GDM1 (cell line): ENCODE results near the gene TRIM41.

Experiments
- DNase-seq: peaks from one replicate; lab custom pipeline; 2025; lab: John Stamatoyannopoulos, UW

The TRIM41 gene

DNA sequence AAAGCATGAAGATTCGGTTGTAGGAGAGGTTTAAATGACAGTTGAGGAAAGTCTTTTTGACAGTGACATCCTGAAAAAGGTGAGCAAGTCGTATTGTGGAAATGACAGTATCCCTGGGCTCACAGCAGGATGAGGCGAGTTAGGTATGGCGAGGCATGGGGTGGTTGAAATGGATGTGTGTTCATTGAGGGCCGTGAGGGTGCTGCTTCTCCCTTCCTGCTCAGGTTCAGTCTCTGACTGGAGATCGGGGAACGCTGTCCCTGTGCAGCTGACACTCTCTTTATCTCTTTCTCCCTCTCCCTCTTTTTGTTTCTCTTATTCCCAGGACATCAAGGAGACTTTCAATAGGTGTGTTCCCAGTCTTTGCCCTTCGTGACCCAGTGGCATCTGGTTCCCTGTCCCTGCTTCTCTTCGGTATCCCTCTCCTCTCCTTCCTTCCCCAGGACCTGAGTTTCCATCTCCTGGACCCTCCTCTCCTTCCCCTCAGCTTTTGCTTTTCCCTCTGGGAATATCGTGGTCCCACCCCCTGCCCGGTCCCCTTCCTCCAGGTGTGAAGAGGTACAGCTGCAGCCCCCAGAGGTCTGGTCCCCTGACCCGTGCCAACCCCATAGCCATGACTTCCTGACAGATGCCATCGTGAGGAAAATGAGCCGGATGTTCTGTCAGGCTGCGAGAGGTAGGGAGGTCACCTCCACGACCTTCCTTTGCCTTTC, 10.2 kb downstream of the TRIM41 start:
- no peak for DNase-seq

DNA sequence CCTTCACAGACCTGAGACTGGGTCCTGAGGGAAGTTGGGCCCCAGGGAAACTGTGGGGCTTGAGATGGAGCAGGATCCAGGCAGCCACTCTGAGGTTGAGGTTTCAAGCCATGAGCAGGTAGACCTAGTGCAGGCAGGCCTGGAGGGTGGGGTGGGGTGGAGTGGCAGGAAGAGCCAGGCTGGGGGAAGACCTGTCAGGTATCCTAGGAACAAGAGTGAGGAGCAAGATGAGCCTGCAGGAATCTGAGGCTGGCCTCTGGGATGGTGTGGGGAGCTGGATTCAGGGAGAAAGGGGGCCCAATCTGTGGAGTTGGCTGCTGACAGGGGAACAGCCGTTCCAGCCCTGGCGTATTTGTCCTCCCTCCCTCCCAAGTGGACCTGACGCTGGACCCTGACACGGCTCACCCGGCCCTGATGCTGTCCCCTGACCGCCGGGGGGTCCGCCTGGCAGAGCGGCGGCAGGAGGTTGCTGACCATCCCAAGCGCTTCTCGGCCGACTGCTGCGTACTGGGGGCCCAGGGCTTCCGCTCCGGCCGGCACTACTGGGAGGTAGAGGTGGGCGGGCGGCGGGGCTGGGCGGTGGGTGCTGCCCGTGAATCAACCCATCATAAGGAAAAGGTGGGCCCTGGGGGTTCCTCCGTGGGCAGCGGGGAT, 10.8 kb downstream of the TRIM41 start:
- DNase-seq = no peak

DNA sequence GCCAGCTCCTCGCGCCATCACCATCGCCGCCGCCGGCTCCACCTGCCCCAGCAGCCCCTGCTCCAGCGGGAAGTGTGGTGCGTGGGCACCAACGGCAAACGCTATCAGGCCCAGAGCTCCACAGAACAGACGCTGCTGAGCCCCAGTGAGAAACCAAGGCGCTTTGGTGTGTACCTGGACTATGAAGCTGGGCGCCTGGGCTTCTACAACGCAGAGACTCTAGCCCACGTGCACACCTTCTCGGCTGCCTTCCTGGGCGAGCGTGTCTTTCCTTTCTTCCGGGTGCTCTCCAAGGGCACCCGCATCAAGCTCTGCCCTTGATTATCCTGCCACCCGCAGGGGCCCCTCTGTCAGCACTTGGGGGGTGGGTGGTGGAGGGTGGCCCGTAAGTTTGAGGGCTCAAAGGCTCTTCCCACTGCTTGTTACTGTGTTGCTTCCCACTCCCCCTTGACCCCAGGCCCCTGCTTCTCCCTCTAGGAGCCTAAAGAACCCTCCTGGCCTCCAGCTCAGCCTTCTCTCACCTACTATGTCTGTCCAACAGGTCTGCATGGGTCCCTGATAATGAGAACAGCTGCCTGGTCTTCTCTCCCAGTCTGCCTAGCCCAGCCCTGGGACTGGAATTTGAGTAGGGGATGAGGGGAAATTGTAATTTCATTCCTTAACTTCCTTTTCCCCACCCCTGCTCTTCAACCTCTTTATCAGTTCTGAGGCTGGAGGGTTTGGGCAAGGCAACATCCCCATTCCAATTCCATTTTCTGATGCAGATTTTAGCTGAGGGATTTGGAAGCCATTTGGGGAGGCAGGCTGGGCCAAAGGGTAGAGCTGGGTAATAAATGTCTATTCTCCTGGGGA, 11.6 kb downstream of the TRIM41 start:
- DNase-seq = no peak

DNA sequence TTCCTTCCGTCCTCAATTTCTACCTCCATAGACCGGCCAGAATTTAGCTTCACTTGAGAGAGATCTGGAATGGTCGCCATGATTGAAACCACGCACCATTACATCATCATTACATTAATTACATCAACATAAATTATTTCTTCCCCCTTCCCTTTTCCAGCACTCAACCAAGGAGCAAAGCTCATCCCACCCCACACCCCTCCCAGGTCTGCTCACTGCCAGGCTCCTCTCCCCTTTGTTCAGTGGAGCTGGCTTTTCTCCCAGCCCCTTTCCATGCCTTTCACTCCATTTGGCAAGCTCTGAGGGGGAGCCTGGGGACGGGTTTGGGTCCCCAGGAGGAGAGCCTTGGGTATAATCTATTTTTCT, 12.2 kb downstream of the TRIM41 start:
- DNase-seq = no peak

DNA sequence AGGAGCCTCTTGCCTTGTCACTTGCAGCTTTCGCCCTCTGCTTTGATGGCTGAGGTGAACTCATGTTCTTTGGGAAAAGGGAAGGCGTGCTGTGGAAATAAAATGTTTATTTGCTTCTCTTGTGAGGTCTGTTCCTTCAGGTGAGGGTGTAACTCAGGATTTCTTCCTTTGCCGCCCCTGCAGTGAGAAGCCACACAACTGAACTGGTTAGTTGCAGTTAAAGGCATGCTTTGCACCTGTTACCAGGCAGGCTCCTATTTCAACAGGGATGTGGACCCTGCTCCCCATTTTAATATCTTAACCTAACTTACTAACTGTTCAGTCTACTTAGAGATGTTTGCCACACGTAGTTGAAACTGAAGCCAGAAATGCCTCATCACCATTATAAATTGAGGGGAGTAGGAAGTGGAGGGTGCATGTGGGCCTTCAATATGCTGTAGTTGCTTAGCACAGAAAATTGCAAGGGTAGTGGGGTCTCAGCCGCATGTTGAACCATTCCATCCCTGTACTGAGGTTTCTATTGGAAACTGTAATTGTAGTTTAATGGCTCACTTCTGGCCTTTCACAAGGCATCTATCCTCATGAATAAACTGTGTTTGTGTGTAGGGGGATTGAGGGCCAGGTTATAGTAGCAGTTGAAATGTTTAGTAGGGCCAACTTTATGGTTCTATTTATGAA, 12.7 kb downstream of the TRIM41 start:
- no peak for DNase-seq

DNA sequence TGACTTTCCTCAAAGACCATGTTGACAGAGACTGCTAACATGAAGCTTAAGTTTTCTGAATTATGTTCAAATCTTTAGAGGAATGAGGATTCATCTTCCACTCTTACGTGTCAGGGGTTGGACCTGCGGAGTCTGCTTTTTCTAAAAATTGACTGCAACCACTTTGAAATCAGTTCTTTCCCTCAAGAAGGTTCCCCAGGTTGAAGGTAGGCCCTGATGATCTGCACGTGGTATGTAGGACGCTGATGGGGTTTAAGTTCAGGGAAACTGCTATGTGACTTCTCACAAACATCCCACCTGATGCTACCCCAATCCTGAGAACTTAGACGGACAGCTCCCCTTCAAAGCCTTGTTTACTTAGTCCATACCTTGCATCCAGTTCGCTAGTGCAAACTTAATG, 13.4 kb downstream of the TRIM41 start:
- no peak for DNase-seq

DNA sequence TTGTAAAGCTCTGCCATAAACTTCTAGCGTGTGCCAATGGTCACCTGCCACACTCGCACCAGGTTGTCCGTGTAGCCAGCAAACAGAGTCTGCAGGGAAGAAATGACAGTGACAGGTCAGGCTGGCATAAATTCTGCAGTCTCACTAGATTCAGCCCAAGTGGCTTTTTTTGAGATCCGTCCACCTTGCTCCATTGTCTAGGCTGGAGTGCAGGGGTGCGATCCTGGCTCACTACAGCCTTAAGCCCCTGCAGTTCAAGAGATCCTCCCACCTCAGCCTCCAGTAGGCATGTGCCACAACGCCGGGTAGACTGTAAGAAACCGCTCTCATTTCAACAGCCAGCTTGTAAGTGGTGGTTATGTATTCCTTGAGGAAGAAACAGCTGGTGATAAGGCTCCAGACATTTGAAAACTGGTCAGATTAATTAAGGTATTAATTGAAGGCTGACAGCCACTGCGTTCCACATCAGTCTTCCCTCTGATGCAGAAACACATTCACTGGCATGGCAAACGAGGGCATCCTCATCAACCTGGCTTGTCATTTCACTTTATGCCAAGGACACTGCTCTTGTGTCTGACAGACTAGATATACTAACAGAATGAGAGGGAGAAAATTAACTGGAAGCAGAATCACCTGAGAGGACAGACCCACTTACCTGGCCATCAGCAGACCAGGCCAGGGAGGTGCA, 14.0 kb downstream of the TRIM41 start:
- DNase-seq = no peak

DNA sequence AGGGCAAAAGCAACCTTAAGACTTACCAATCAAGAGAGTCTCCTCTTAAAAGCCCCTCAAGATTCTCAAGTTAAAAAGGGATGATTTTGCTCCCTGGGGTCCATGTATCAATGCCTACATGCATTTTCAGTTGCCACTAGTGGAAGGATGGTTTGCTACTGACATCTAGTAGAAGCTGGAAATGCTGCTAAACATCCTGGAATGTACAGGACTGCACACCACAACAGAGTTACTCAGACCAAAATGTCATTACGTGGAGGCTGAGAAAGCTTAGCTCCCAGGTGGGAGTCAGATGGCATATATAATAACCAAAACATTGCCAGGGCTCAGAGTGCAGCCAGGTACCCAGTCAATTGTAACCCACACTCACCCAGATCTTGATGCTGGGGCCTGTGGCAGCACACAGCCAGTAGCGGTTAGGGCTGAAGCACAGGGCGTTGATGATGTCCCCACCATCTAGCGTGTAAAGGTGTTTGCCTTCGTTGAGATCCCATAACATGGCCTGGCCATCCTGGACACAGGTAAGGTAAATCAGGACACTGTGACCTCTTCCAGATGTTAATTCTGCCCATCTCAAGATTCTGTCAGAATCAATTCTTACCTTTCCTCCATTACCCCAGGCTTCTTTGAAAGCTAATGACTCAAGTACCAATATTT, 14.8 kb downstream of the TRIM41 start:
- no peak for DNase-seq

DNA sequence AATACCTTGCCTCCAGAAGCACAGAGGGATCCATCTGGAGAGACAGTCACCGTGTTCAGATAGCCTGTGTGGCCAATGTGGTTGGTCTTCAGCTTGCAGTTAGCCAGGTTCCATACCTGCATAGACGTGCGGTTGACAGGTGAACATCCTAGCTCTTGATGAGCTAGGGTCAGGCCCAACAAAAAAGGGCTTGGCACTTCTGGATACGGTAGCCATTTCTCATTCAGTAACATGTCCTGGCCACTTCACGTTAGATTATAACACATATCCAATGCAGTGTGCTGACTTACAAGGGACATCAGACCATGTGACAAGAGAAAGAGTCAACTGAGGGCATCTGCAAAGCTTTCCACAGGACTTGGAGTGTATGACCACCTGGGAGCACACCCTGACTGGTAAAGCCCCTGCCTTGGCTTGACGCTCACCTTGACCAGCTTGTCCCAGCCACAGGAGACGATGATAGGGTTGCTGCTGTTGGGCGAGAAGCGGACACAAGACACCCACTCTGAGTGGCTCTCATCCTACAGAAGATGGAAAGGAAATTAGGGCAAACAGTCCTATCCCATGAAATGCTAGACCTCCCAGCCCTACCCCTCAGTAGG, 16.1 kb downstream of the TRIM41 start:
- DNase-seq = no peak

DNA sequence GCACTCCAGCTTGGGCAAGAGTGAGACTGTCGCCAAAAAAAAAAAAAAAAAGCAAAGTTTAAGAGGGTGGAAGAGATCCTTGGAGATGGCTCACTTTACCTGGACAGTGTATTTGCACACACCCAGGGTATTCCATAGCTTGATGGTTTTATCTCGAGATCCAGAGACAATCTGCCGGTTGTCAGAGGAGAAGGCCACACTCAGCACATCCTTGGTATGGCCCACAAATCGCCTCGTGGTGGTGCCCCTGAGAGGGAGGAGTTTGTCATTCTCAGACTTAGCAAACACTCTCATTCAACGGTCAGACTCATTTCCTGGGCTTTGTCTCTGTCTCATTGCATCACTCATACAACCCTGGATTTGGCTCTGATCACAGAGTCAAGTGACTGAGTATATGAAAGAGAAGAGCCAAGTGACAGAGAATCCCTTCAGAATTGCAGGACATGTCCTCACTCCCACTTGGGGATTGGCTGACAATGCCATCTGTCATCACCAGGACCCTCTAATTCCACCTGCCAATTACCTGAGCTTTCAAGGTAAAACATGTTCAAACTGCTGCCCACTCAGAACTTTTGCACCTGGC, 18.4 kb downstream of the TRIM41 start:
- DNase-seq = no peak

DNA sequence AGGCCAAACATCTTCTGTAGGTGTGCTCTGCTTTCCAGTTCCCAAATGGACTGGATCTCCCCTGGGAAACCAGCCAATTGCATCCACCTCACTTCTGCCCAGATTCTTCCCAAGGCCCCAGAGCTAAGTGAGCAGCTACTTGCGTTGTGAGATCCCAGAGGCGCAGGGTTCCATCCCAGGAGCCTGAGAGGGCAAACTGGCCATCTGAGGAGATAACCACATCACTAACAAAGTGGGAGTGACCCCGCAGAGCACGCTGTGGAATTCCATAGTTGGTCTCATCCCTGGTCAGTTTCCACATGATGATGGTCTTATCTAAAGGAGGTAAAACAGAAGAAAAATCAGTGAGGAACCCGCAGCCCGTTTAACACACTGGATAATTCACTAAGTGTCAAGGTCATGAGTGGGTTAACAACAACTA, 19.0 kb downstream of the TRIM41 start:
- DNase-seq = no peak

DNA sequence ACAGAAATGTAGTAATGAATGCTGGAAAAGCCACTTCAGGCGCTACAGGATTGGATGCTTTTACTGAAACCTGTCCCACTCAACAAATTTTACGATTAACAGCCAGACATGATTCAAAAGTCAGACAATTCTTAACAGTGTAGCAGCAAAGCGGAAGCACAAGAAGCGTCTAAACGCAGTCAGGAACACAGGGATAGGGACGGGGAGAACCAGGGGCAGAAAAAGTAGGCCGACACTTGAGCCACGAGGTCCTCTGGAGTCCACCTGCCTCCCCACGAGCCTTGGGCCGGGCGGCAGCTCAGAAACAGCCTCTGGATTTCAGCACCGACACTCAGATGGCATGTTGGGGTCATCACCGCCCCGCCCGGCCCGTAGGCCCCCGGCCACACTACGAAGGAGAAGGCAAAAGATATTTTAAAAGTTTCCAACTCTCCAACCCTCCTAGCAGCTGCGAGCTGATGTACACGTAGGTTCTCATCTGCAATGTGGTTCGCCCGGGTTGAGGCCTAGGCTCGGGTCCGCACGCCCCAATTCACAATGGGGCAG, 20.0 kb downstream of the TRIM41 start:
- DNase-seq = no peak

DNA sequence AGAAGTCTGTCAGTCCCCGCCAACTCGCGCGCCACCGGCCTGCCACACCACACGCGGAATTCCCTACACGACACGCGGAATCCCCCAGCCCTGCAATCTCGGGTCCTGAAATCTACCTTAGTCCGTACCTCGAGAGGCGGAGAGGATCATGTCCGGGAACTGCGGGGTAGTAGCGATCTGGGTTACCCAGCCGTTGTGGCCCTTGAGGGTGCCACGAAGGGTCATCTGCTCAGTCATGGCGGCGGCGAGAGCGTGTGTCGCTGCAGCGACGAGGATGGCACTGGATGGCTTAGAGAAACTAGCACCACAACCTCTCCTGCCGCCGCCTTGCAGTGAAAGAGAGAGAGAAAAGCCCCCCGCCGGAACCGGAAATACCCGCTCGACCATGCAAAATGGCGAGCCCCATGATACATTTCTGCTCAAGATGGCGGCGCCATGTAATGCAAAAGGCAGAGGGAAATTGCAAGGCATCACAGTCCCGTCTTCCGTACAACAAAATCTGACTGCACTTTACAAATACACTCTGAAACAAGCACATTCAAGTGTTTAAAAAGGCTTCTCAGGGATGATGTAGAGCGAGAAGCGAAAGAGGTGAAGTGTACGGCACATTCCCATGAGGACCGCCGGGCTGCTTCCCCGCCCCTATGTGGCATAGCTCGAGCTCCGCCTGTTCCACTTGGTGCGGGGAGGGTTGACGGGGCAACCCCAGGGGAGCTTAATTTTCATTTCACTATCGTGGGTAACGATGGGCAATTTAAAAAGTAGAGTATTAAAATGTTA, 20.7 kb downstream of the TRIM41 start, which contains the start of gene RACK1:
Gene RACK1, minus strand, starts transcription at position 343 of the 780 bp plus-strand sequence. Its CDS starts 106 bp downstream, at position 237.
- no peak for DNase-seq

DNA sequence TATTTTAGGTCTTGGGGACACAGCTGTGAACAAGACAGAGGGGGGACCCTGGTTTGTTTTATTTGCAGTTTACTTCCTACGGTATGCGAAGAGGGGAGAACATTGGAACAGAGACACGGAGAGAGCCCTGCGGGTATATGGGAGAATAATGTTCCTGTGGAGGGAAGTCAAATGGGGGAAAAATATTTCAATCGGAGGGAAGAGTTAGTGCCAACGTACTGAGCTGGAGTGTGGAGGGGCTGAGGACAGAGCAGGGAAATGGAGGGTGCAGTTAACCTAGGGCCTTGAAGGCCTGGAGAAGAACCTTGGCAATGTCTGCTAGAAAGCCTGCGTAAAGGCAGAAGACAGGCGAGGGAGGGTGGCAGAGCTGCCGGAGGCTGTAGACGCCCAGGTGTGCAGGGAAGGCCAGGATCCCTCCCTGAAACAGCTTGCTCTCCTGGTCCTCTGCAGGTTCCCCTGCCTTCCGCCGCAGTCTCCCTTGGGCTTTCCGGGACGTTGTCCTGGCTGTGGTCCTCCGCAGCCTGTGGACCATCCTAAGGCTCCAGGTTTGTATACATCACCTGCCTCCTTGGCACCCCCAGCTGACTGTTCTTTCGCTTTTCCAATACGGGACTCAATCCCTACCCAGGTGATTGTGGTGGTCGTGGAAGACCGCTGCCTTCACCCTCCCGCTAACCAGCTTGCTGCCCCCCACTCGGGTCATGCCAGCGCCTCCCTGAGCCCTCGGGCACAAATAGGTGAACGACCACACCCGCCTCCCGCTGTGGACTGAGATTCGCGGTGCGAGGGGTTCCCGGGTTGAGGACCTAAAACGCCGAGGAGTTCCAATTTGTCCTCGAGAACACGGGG, 22.6 kb downstream of the TRIM41 start:
- no peak for DNase-seq

DNA sequence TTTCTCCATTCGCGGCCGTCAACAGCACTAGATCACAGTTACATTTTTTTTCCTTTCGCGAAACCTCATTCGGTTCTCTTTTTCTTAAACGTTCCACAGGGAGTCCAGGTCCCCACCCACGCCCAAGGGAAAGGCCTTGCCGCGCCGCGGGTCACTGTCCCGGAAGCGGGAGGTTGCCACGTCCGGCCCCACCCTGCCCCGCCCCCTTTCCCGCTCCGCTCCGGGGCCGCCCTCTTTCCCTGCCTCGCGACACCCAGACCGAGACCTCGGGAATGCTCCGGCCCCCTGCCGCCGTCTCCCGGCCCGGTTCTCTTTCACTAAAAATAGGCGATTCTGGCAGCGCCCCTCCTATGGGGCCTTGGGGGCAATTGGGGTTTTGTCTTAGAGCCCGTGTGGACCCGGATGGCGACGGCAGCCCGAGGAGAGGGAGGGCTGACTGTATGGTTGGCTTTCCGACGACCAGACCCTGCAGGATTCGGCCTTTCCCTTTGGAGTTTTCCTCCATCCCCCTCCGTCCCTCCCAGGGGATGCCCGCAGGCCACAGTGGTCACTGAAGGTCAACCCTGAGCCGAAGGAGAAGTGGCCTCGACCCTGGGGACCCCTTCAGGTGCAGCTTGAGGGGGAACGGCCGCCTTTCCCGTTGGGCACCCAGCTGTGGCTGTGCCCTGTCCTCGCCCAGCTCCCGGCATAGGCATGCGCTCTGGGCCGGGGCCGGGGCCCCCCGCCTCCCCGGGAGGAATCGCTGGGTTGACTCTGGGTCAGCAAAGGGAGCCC, 23.4 kb downstream of the TRIM41 start:
- no peak for DNase-seq

DNA sequence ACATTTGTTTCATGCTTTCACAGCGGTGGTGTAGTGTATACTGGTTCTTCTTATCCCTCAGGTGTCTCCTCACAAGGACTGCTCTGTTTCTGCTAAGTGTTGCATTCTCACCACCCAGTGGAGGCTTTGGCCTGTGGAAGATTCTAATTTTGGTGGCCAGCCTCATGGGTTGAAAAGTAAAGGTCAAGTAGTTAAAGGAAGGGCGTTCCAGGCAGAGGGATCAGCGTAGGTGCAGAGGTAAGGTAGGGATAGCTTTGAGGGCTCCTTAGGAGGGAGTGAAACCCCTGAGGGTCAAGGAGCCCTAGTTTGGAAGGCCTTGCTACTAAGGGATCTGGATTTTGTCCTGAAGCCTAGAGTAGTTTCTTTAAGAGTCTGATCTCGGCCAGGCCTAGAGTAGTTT, 25.2 kb downstream of the TRIM41 start:
- DNase-seq = no peak

DNA sequence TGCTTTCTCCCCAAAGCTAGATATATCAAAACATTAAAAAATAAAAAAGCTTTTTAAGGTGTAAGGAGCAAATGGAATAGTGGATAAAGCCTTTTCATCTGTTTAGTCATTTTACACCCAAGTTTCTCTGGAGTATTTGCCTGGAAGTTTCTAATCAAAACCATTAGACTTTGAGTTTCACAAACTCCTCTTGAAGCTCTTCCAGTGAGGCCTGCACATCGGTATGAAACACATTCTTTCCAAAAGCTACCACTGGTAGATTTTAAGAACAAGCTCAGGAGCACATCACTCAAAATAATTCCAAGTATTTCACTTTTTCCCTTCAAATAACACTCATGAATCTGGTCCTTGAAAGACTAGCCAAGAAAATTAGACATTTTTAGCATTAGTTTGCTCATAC, 32.2 kb downstream of the TRIM41 start:
- no peak for DNase-seq
